ENCODE data around the gene THYN1.

GRCh38 chr11:134266841-134267251, 13.7 kb upstream of the THYN1 start:
- TF ChIP-seq CTCF (IDR thresholded peaks at IDR 0.05; ENCODE audit: low read depth, low read length) = no peak
- no peak for TF ChIP-seq POLR2A (IDR thresholded peaks at IDR 0.05; ENCODE audit: extremely low read depth, insufficient read length)

Measured in NB4 (cell line).